GM21515 (cell line): ENCODE data around the gene RAB24.
"Not testable (repeated sequence)": the region's sequence is repeated elsewhere in the genome, so short reads cannot be mapped to it uniquely, and the experiment has no call there.

Source experiments
- ATAC-seq: cut with Tn5 transposase; IDR thresholded peaks from one replicate; pipeline ENCODE4 v1.9.1; 2021; ENCODE audit not compliant: unreplicated experiment

RAB24 gene

DNA sequence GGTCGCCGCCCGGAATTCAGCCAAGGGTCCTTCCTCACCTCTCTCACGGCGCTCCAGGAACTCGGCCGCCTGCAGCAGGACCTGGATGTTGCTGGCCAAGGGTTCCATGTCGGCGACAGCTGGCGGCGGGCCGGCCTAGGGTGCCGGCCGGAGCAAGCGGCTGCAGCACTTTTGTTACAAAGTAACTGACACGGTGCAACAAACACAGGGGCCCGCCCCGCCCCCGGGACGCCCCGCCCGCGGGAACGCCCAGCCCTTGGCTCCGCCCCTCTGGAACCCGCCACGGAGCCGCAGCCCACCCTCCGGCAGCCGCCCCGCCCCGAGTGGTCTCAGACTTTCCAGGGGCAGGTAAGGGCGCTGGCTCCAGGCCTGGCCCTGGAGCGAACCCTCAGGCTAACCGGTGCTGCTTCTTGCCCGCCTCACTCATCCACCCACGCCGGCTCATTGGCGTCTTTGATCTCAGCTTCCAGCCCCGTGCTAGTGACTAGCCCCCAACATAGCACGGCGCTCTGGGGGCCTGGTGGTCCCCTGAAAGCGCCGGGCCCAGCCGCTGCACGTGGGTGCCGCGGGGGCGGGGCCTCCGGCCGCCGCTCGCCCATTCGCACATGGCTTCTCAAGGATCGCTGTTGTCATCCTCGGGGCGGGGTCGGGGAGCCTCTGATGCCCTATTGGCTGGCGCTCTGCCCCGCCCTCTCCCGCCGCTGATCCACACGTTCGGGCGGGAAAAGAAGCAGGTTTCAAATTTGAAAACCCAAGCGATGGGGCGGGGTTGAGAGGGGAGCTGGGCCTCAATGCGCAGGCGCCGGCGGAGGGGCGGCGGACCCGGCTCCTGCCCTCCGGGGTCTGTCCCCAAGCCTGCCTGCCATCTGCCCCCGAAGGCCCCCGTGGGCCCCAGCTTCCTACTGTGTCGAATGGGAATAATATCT, 8.5 kb upstream of the RAB24 start, which contains the start of gene MXD3:
Gene MXD3, minus strand, starts transcription at position 176 of the 926 bp plus-strand sequence. Its CDS starts 68 bp downstream, at position 108.
- ATAC-seq: peak; percentile 69

DNA sequence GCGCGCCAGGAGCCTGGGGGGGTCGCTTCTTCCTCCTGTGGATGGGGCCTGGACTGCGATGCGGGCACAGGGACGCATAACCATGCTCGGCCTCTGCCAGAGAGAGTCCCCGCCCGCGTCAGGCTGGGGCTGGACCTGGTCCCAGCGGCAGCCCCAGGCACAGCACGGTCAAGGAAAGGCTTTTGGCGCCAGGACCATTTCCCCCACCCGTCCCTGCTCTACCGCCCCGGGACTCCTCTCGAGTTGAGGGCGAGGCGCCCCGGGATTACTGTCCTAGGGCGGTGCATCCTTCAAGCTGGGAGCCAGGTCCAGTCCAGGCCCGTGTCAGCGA, 7.8 kb upstream of the RAB24 start:
- no peak for ATAC-seq

DNA sequence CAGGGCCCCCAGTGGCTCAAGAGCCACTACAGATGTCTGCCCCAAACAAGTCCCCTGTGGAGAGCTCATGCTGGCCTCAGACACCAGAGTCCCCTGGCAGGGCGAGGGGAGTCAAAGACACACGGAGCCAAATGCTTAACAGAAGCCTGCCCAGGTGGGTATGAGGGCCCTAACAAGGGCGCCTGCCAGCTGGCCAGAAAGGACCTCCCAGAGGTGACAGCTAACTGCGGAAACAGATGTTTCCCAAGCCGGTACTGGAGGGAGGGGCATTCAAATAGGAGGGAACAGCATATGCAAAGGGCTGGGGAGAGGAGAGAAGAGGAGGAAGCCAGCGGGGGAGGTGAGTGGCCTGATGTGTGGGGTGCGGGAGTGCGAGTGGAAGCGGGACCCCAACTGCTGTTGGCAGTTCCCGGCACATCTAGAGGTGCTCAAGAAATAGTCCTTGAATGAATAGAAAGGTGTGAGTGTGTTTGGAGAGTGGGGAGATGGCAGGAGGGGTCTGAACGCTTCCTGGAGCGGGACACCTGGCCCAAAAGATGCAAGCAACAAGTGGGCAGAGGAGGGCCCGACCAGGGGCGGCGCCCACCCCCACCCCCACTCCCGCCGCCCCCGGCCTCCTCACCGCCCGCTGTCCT, 7.4 kb upstream of the RAB24 start:
- no peak for ATAC-seq

DNA sequence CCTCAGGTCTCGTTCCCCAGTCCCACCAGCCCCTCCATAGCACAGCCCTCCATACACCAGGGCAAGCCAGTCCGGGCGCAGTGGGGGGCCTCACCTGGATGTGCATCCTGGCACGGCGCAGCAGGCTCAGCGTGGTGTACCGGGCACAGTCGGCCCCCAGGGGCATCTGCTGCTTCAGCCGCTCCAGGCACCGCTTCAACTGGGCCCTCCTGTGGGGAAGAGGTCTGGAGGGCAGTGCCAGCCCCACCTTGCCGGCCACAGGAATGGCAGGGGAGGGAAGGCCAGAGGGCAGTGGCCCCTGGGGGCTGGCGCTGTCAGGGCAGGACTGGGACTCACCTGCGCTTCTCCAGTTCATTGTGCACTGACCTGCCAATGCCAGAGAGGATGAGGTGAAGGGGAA, 6.8 kb upstream of the RAB24 start:
- no peak for ATAC-seq

DNA sequence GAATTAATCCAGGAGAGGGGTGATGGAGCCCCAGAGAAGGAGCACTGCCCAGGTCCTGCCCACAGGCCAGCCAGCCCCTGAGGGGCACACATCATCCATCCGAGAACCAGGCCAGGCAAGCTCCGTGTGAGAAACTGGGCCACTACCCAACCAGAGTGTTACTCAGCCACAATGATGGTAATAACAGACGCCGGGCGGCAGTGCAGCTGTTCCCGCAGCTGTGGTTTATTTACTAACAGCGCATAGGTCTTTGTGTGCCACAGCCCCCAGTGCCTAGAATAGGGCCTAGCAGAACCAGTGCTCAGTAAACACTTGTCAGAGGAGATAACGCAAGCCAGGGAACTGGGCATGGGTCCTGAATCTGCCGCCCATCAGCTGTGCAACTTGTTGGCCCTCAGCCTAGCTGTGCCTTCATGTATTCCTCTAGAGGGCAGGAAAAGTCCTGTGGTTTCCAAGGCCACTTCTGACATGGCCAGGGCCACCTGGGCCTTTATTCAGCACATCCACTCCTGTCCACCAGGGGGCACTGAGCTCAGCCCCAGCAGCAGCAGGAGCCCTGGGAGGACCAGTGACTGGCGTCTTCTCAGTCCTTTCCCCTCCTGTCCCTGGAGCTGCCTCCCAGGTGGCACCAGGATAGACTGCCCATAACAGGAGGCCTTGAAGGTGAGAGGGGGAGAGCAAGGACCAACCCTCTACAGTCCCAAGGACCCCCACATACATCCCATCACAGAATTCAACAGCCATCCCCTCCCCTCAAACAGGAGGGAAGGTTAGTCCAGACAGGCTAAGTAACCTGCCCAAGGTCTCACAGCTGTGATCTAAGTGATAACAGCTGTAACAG, 6.1 kb upstream of the RAB24 start:
- ATAC-seq: no peak

DNA sequence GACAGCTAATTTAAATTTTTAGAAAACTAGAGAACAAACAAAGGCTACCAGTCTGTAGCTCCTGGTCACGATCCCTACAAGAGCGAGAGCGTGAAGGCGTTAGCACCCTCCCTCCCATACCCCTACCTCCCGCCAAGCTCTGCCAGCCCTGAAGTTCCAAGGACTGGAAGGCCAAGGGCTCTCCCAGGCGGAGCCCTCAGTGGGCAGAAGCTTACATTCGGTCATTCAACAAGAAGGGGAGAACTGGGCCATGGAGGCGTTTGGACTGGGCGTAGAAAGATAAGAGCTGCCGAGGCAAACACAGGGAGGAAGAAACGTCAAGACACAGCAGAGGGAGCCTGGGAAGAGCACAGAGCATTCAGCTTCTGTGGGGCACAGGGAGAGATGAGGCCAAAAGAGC, 5.2 kb upstream of the RAB24 start:
- ATAC-seq: no peak

DNA sequence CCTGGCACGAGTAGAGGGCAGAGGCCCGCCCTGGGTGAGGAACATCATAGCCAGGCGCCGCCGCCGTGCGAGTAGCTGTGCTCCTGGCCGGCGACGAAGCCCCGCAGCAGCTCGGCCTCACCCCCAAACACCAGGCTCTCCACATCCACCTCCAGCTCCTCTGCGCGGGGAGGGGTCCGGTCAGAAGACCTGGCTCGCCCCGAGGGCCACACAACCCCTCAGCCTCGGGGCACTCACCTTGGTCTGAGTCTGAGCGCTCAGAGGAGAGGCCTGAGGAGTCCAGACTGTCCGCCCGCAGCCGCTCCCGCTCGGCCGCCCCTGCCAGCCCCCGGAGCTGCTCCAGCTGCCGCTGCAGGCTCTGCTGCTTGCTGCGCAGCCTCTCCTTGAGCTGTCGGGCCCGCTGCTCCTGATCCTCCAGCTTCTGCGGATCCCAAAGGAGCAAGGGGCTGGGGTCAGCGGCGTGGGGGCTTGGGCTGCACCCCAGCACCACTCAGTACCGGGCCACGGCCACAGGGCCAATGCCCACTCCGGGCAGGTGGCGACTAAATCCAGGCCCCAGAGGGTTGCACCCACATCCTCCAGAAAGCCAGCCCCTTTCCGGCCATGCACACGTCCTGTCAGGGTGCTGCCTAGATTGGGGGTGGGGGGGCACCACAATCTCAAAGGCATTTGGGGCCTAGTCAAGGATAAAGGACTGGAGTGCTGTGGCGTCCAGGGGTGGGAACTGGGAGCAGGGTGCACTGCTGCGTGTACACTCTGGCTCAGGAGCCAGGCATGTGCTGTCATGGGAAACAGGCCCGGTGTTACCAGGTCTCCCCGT, 4.2 kb upstream of the RAB24 start:
- ATAC-seq: no peak

DNA sequence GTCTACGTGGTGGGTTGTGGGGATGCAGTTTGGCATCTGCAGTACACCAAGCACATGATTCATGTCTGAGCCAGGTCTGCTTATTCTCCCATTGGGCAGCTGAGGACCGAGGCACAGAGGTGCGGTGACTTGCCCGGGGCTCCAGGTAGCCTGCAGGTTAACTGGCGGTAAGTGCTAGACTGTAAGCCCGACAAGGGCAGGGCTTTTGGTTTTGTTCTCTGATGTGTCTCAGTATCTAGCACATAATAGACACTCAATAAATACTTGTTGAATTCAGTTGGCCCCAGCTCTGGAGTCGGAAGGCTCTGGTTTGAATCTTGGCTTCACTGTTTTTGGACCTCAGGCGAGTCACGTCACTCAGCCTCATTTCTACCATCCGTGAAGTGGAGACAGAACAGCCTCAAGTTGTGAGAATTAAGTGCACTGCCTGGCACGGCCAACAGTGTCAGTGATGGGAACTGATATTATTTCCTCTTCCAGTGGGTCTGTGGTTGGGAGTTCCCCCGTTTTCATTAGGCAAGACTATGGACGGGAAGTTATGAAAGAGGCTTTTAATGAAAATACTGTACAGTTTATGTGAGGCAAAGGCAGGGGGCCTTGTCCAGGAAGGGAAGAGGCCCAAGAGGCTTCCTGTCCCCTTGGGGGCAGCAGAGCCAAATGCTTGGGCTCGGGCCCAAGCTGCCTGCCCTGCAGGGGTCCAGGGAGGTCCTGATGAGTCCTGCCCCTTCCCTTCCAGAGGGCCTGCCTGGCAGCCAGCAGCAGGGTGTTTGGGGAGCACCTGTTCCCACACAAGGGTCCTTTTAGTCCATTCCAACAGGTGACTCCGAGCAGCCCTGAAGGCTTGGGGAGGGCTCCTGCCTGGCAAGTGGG, 3.4 kb upstream of the RAB24 start:
- ATAC-seq: no peak

DNA sequence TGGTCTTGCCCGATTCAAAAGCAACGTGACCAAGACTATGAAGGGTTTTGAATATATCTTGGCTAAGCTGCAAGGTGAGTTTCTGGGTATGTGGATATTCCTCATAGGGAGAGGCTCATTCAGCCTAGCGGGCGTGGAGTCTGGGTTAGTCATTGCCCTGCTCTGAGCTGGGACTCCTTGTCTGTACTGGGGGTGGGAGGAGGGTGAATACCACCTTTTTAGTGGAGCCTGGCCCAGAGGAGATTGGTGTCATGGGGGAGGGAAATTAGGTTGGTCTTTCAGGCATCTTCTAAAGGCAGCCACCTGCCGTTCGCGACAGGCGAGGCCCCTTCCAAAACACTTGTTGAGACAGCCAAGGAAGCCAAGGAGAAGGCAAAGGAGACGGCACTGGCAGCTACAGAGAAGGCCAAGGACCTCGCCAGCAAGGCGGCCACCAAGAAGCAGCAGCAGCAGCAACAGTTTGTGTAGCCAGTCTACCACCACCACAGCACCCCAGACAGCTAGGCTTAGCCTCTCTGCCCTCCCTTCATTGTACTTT, 2.7 kb upstream of the RAB24 start:
- not testable (repeated sequence) for ATAC-seq

DNA sequence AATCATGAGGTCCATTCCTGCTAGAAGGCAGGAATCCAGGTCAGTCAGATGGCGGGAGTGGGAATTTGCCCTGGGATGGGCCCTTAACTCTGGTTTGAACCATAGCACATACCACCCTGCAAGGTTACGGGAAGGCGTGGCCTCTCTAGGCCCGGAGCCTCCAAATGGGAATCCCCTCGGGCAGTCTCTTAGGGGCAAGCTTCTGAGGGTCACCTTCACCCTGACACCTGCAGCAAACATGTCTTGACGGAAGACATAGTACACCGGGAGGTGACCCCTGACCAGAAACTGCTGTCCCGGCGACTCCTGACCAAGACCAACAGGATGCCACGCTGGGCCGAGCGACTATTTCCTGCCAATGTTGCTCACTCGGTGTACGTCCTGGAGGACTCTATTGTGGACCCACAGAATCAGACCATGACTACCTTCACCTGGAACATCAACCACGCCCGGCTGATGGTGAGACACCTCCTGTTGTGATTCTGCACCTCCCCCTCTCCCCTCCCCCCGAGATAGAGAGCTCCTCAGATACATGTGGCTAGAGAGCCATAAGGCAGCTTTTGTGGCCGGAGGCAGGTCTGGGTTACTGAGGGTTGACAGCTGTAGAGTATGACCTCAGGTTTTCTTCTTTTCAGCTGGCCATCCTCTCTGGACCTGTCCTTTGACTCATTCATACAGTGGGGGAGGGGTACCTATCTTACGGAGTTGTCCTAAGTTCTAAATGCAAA, 1.0 kb upstream of the RAB24 start:
- ATAC-seq: no peak

DNA sequence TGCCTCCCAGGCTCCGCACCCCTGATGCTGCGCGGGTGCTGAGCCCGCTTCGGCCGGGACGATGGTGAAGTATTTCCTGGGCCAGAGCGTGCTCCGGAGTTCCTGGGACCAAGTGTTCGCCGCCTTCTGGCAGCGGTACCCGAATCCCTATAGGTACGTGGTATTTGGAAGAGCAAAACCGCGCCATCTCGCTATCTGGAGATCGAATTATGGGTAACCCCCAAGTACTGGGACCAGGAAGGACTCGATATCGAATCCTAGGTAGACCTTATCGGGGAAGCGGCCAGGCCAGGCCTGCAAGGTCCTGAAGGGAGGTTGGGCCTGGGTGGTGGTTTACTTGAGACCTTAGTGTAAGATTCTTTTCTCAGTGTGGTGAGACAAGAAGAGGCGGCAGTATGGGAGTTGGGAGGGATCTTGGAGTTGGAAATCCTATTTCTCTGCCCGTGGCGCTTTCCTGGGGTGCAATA, 439 bp upstream of the RAB24 start:
- no peak for ATAC-seq

DNA sequence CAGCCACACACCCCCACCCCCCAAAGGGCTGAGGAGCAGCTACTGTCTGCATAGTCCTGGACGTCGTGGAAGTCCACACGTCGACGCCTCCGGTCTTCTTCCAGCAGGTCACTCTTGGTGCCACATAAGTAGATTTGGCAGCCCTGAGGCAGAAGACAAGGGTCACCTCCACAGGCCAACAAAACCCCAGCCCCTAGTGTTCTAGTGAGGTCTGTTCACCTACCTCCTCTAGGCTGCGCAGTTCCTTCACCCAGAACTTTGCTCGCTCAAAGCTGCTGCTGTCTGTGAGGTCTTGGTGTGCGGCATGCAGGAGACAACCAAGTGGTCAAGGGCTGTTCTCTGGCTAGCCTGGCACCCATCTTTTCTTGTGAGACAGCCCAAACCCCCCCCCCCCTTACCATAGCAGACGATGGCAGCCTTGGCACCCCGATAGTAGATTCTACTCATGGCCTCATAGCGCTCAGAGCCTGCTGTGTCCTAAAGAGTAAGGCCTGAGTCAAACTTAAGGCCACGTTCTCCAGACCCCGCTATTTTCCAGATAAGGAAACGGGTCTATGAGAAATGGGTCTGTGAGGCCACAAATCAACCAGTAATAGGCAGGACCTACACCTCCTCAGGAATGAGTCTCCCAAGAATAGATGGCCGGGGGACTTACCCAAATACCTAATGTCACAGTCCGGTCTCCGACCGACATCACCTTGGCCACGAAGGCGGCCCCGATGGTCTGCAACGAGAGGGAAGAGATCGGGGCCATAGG, 987 bp downstream of the RAB24 start:
- no peak for ATAC-seq

DNA sequence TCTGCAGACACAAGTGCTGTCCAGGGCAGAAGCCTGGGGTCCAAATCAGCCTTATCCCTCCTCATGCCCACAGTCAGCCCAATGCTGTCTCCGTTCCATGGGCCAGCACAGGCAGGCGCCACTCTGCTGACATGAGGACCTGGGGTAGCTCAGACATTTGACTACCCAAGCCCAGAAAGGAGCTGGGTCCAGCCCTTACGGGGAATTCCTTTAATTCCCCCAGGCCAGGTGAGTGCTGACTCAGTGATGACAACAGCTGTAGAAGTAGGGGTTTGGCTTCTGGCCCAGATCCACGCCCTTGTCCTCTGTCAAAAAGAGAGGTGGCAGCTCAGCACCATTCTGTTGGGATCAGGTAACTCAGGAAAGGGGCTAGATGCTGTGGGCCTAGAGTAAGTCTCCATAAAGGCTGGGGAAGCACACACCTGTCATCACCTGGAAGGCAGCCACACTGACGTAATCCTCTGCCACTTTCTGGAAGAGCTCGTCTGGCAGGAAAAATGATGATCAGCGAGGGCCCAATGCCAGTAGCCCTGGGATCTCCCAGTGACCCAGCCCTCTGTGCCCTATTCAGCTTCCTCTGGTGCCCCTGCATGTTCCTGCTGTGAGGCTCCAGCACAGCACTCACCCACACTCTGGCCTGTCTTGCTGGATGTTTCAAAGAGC, 1.9 kb downstream of the RAB24 start:
- no peak for ATAC-seq

DNA sequence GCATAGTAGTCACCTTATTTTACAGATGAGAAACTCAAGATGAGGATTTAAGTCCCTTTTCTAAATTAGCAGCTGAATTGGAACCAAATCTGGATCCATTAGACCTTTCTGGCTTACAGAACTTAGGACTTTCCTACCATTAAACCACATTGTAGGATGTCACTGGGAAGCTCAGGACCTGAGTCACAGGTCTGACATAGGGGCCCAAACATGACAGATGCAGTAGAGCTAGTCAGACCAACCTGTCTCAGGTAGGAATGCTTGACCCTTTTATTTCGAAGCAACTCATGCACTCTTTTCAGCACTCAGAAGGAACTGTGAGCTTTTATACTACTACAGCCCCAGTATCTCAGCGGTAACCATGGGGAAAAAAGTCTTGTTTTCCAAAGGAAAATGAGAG, 2.6 kb downstream of the RAB24 start:
- no peak for ATAC-seq

DNA sequence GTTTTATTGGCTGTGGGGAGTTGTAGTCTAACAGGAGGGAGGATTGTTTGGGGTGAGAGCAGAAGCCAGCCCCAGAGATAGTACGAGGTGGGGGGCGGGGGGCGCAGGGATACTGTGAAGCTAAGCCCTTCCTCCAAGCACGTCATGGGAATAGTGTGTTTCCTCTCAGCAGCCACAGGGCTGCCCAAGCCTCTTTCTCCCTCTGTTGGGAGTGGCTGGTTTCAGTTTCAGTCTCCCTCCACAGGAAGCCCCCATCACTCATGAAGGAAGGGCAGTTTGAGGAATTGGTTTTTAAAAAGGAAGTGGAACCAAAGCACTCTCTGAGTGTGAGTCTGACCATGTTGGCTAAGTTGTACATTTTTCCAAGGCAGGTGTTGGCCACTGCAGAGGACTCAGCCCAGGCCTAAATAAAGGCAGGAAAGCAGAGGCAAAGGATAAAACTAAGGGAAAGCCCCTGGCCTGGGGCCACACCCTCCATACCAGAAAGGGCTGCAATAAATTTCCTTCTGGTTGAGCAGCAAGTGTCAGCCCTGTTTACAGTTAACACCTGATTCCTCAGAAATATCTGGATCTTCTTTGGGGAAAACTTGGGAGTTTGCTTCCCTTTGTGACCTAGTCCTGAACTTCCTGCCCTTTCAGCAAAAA, 3.2 kb downstream of the RAB24 start:
- ATAC-seq: peak; percentile 29

DNA sequence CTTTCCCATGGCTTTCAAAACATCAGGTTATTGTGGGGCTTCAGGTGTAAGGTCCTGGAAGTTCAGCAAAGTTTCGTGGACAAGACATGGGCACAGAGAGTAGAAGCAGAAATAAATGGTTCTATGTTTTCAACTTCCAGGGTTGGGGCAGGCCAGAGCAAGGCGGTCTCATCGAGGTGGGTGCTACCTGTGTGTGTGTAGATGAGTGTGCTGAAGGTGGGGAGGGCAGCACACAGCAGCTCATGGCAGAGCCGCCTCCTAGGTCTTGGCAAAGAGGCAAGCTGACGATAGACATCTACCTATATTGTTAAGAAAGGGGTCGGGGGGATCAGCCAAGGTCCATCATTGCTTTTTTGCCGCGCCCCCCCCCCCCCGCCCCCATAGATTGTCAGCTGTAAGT, 3.8 kb downstream of the RAB24 start:
- ATAC-seq: no peak

DNA sequence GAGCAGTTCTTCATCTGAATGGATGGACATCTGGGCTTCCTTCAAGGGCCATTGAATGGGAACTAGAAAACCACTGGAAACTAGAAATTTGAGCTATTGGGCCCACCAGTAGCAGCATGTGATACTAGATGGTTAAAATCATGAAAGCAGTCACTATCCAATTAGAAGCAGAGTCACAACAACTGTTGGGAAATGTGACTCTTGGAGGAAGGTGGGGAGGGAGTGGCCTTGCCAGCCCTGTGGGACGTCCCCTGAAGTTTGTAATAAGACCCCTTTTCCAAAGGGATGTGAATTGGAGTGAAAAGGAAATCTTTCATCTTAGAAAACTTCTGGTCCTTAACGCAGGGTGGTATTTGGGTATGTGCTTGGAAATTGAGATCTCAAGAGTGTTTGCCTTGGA, 5.6 kb downstream of the RAB24 start:
- no peak for ATAC-seq
